Measurements from ENCODE around the gene SOX6. TPM values are rescaled to one million over a fixed set of nuclear protein-coding genes. Genes with fewer than 3 reads are reported as not detected.

SOX6 gene
- polyA plus RNA-seq, 3 donors = not detected

DNA sequence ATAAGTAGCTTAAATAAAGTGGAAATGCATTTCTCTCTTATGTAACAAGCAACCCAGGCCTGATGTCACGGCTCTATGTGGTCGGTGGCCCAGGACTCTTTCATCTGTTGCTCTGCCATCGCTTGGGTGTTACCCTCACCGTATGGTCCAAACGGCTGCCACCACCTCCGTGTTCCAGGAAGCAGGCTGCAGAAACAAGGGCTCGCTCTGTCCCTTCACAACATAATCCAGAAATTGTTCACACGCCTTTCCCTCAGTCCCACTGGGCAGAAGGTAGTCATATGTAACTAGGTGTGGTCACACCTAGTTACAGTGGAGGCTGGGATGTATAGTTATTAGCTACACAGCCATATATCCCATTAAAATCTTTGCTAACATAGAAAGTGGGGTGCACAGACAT lies 421.0 kb downstream of the SOX6 start:
- no peak overlapping the region for H3K4me3 ChIP-seq (replicated peaks in 1 of 3; ENCODE audit: low read depth in 2 of 3, low read length in 3 of 3)
- no peaks in the 10 kb centered on the region for H3K36me3 ChIP-seq (replicated peaks in 1 of 2; ENCODE audit: control insufficient read depth in 1 of 2, insufficient read depth in 2 of 2, low read length in 2 of 2)
- 90% methylated on average over 4 of the region's 8 CpGs for WGBS (ENCODE audit: insufficient coverage)
- no peak overlapping the region for H3K9ac ChIP-seq (ENCODE audit: insufficient read depth, low read length, poor library complexity, severe bottlenecking)
- Mint-ChIP-seq H3K27ac (no peak overlapping the region), H3K4me1 (peaks cover 15% of the 10 kb centered on the region), H3K27me3 (ENCODE audit: low read depth in 3 of 3) (peaks cover 0 to 3% (median 3%) of the 10 kb centered on the region in 3 donors), H3K4me3 (no peak overlapping the region), H3K36me3 (no peaks in the 10 kb centered on the region), H3K9me3 (peaks cover 0 to 12% (median 5%) of the 10 kb centered on the region in 7 donors)
- no peak overlapping the region for H3K4me2 ChIP-seq (replicated peaks; ENCODE audit: extremely low read depth, low read length, poor library complexity, severe bottlenecking)
- H3K4me1 ChIP-seq (ENCODE audit: control insufficient read depth in 1 of 2, insufficient read depth in 2 of 2, low read length in 2 of 2) = peaks cover 0 to 6% of the 10 kb centered on the region in 2 donors
- no peak overlapping the region for H2AFZ ChIP-seq (ENCODE audit: insufficient read depth, low read depth, low read length, poor library complexity, severe bottlenecking)
- DNase-seq = no peak
- TF ChIP-seq, protein P1, sequence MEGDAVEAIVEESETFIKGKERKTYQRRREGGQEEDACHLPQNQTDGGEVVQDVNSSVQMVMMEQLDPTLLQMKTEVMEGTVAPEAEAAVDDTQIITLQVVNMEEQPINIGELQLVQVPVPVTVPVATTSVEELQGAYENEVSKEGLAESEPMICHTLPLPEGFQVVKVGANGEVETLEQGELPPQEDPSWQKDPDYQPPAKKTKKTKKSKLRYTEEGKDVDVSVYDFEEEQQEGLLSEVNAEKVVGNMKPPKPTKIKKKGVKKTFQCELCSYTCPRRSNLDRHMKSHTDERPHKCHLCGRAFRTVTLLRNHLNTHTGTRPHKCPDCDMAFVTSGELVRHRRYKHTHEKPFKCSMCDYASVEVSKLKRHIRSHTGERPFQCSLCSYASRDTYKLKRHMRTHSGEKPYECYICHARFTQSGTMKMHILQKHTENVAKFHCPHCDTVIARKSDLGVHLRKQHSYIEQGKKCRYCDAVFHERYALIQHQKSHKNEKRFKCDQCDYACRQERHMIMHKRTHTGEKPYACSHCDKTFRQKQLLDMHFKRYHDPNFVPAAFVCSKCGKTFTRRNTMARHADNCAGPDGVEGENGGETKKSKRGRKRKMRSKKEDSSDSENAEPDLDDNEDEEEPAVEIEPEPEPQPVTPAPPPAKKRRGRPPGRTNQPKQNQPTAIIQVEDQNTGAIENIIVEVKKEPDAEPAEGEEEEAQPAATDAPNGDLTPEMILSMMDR (IDR thresholded peaks at IDR 0.05) = no peak
- H3K9me3 ChIP-seq (replicated peaks in 1 of 2; ENCODE audit: control insufficient read depth in 1 of 2, insufficient read depth in 1 of 2, low read length in 2 of 2) = no peaks in the 10 kb centered on the region
- no peaks in the 10 kb centered on the region for H3K79me2 ChIP-seq (ENCODE audit: insufficient read depth, low read length)
- no peak overlapping the region for H3K27ac ChIP-seq (ENCODE audit: low read depth in 1 of 2, low read length in 2 of 2)
- no peaks in the 10 kb centered on the region for H4K20me1 ChIP-seq (ENCODE audit: insufficient read depth, low read length)
- no peaks in the 10 kb centered on the region for H3K27me3 ChIP-seq (ENCODE audit: control insufficient read depth in 2 of 2, insufficient read depth in 2 of 2, low read length in 2 of 2)
- intact Hi-C loops (cut with micrococcal nuclease) = no loop called here

DNA sequence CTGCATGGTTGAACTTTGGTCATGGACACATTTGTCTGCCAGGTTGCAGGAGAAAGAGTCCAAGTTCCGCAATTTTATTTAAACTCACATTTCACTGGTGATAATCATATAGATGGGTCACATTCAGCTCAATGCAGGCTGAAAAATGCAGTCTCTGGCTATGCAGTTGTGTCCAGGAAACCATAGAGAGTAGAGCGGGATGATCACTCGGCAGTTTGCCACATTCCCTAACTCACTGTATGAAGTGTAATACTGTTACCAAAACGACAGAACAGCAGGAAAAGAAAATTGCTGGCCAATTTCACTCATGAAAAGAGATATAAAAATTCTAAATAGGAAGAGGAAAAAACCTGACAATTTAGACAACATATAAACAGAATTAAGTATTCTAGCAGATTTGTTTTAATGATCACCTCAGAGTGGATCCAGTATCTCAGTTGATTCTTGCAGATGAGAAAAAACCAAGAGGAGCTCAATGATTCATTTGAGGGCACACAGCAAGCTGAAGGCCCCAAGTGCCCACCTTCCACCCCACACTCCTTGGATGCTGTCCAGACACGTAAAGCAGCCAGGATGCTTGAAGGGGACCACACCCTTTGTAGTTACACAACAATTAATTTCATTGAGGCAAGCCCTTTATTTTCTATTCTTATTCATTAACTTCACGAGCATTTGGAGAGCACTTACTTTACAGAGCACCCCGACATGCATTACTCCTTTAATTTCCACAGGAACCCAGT lies 422.3 kb downstream of the SOX6 start:
- TF ChIP-seq, protein P1 (IDR thresholded peaks at IDR 0.05) = no peak
- no peak overlapping the region for H3K4me3 ChIP-seq (replicated peaks in 1 of 3; ENCODE audit: low read depth in 2 of 3, low read length in 3 of 3)
- Mint-ChIP-seq H3K9me3 (peaks cover 0 to 13% (median 5%) of the 10 kb centered on the region in 7 donors), H3K4me1 (peaks cover 15% of the 10 kb centered on the region), H3K4me3 (no peak overlapping the region), H3K27ac (peak overlapping the region in 1 of 7 donors; percentile 39), H3K36me3 (no peaks in the 10 kb centered on the region), H3K27me3 (ENCODE audit: low read depth in 3 of 3) (peaks cover 0 to 3% (median 3%) of the 10 kb centered on the region in 3 donors)
- H4K20me1 ChIP-seq (ENCODE audit: insufficient read depth, low read length) = no peaks in the 10 kb centered on the region
- H3K4me1 ChIP-seq (ENCODE audit: control insufficient read depth in 1 of 2, insufficient read depth in 2 of 2, low read length in 2 of 2) = peaks cover 0 to 6% of the 10 kb centered on the region in 2 donors
- no peaks in the 10 kb centered on the region for H3K36me3 ChIP-seq (replicated peaks in 1 of 2; ENCODE audit: control insufficient read depth in 1 of 2, insufficient read depth in 2 of 2, low read length in 2 of 2)
- H2AFZ ChIP-seq (ENCODE audit: insufficient read depth, low read depth, low read length, poor library complexity, severe bottlenecking) = no peak overlapping the region
- no peak for DNase-seq
- H3K27me3 ChIP-seq (ENCODE audit: control insufficient read depth in 2 of 2, insufficient read depth in 2 of 2, low read length in 2 of 2) = no peaks in the 10 kb centered on the region
- H3K9ac ChIP-seq (ENCODE audit: insufficient read depth, low read length, poor library complexity, severe bottlenecking) = no peak overlapping the region
- H3K79me2 ChIP-seq (ENCODE audit: insufficient read depth, low read length) = no peaks in the 10 kb centered on the region
- intact Hi-C loops (cut with micrococcal nuclease) = no loop called here
- H3K4me2 ChIP-seq (replicated peaks; ENCODE audit: extremely low read depth, low read length, poor library complexity, severe bottlenecking) = no peak overlapping the region
- H3K27ac ChIP-seq (ENCODE audit: low read depth in 1 of 2, low read length in 2 of 2) = no peak overlapping the region
- WGBS (ENCODE audit: insufficient coverage) = 25% methylated on average over 1 of the region's 7 CpGs
- no peaks in the 10 kb centered on the region for H3K9me3 ChIP-seq (replicated peaks in 1 of 2; ENCODE audit: control insufficient read depth in 1 of 2, insufficient read depth in 1 of 2, low read length in 2 of 2)
